HUES48 (cell line): ENCODE data around the gene TSC22D4.
A peak's percentile ranks its signal among the peaks of the same experiment; 100 is the strongest.
"Not testable (repeated sequence)": the region's sequence is repeated elsewhere in the genome, so short reads cannot be mapped to it uniquely, and the experiment has no call there.

Experiments used
- H3K27ac ChIP-seq: one replicate; pipeline ENCODE4 v1.7.0; 2013; ENCODE audit warnings: low read depth, low read length, inconsistent platforms
- H3K27me3 ChIP-seq: 2 replicates; pipeline ENCODE4 v1.6.1; 2013; ENCODE audit warnings: mild to moderate bottlenecking, low read length; ENCODE audit not compliant: control insufficient read depth, insufficient read depth
- H3K36me3 ChIP-seq: 2 replicates; pipeline ENCODE4 v1.6.1; 2013; ENCODE audit warnings: low read length; ENCODE audit not compliant: control insufficient read depth, insufficient read depth
- H3K4me1 ChIP-seq: 2 replicates; pipeline ENCODE4 v1.6.1; 2013; ENCODE audit warnings: mild to moderate bottlenecking, low read length; ENCODE audit not compliant: control insufficient read depth, insufficient read depth
- H3K4me3 ChIP-seq: 2 replicates; pipeline ENCODE4 v1.5.1; 2013; ENCODE audit warnings: mild to moderate bottlenecking, low read depth, low read length
- H3K9ac ChIP-seq: 2 replicates; pipeline ENCODE4 v1.6.1; 2013; ENCODE audit warnings: mild to moderate bottlenecking, low read depth, low read length, moderate library complexity
- H3K9me3 ChIP-seq: 2 replicates; pipeline ENCODE4 v1.6.1; 2013; ENCODE audit warnings: low read length; ENCODE audit not compliant: control insufficient read depth, insufficient read depth

The TSC22D4 gene

GRCh38 chr7:100453854-100454253 is 25.2 kb downstream of the TSC22D4 start:
- not testable (repeated sequence) for H3K4me3 ChIP-seq, H3K9ac ChIP-seq, H3K9me3 ChIP-seq, H3K36me3 ChIP-seq, H3K4me1 ChIP-seq, H3K27ac ChIP-seq, H3K27me3 ChIP-seq

- no peaks in the 10 kb centered on the region for H3K9me3 ChIP-seq
- H3K9ac ChIP-seq = no peak overlapping the region
- no peaks in the 10 kb centered on the region for H3K36me3 ChIP-seq
- H3K4me3 ChIP-seq = no peak overlapping the region
- peaks cover 7% of the 10 kb centered on the region for H3K4me1 ChIP-seq
- H3K27ac ChIP-seq = no peak overlapping the region
- H3K27me3 ChIP-seq = no peaks in the 10 kb centered on the region
Observed at GRCh38 chr7:100452513-100452912, 26.5 kb downstream of the TSC22D4 start.

GRCh38 chr7:100449190-100449795 is 29.7 kb downstream of the TSC22D4 start:
- H3K27me3 ChIP-seq = no peaks in the 10 kb centered on the region
- H3K36me3 ChIP-seq = no peaks in the 10 kb centered on the region
- no peak overlapping the region for H3K27ac ChIP-seq
- H3K4me1 ChIP-seq = no peaks in the 10 kb centered on the region; the same call in 1 of the 2 replicates
- no peak overlapping the region for H3K4me3 ChIP-seq
- no peaks in the 10 kb centered on the region for H3K9me3 ChIP-seq
- no peak overlapping the region for H3K9ac ChIP-seq

GRCh38 chr7:100447363-100447762 is 31.7 kb downstream of the TSC22D4 start:
- not testable (repeated sequence) for H3K4me3 ChIP-seq, H3K4me1 ChIP-seq, H3K36me3 ChIP-seq, H3K27me3 ChIP-seq, H3K9me3 ChIP-seq, H3K27ac ChIP-seq, H3K9ac ChIP-seq

GRCh38 chr7:100446040-100446439 is 33.0 kb downstream of the TSC22D4 start:
- H3K27me3 ChIP-seq = no peaks in the 10 kb centered on the region
- no peak overlapping the region for H3K9ac ChIP-seq
- H3K4me3 ChIP-seq = no peak overlapping the region
- H3K27ac ChIP-seq = no peak overlapping the region
- no peaks in the 10 kb centered on the region for H3K9me3 ChIP-seq
- no peaks in the 10 kb centered on the region; the same call in 1 of the 2 replicates for H3K4me1 ChIP-seq
- no peaks in the 10 kb centered on the region for H3K36me3 ChIP-seq

- Histone ChIP-seq H3K27ac (peak overlapping the region; percentile 42), H3K36me3 (no peaks in the 10 kb centered on the region), H3K4me1 (no peaks in the 10 kb centered on the region), H3K27me3 (no peaks in the 10 kb centered on the region), H3K9ac (no peak overlapping the region; the same call in 1 of the 2 replicates), H3K9me3 (no peaks in the 10 kb centered on the region), H3K4me3 (no peak overlapping the region)
Observed at GRCh38 chr7:100444311-100445278, 34.4 kb downstream of the TSC22D4 start.

- H3K27ac ChIP-seq = no peak overlapping the region
- H3K9ac ChIP-seq = no peak overlapping the region
- no peaks in the 10 kb centered on the region for H3K27me3 ChIP-seq
Observed at GRCh38 chr7:100443096-100443840, 35.7 kb downstream of the TSC22D4 start.

GRCh38 chr7:100441641-100442535 is 37.1 kb downstream of the TSC22D4 start:
- H3K36me3 ChIP-seq = no peaks in the 10 kb centered on the region
- no peak overlapping the region for H3K4me3 ChIP-seq
- no peaks in the 10 kb centered on the region for H3K4me1 ChIP-seq
- no peak overlapping the region for H3K27ac ChIP-seq
- no peaks in the 10 kb centered on the region for H3K9me3 ChIP-seq
- H3K9ac ChIP-seq = no peak overlapping the region
- H3K27me3 ChIP-seq = no peaks in the 10 kb centered on the region

More at GRCh38 chr7:100443096-100443840, 35.7 kb downstream of the TSC22D4 start:
- Histone ChIP-seq H3K9me3 (no peaks in the 10 kb centered on the region), H3K4me1 (no peaks in the 10 kb centered on the region), H3K36me3 (no peaks in the 10 kb centered on the region), H3K4me3 (no peak overlapping the region)

GRCh38 chr7:100439244-100439643 is 39.8 kb downstream of the TSC22D4 start:
- H3K27ac ChIP-seq, H3K9ac ChIP-seq, H3K9me3 ChIP-seq, H3K27me3 ChIP-seq, H3K4me3 ChIP-seq, H3K36me3 ChIP-seq, H3K4me1 ChIP-seq: not testable (repeated sequence)

GRCh38 chr7:100438731-100439130 is 40.3 kb downstream of the TSC22D4 start:
- not testable (repeated sequence) for H3K27me3 ChIP-seq, H3K9ac ChIP-seq, H3K9me3 ChIP-seq, H3K4me3 ChIP-seq, H3K4me1 ChIP-seq, H3K27ac ChIP-seq
- H3K36me3 ChIP-seq = peaks cover 12% of the 10 kb centered on the region
